GM23338 (cell line): ENCODE measurements around the gene NRCAM. TPM values are rescaled to one million over a fixed set of nuclear protein-coding genes. Genes with fewer than 3 reads are reported as not detected.

Experiments
- ATAC-seq: fragments of 200-7000 bp; cut with Tn5 transposase; 3 replicates; pipeline ENCODE4 v1.9.1; 2020
- DNase-seq: peaks from one replicate; pipeline ENCODE4 v3.0.0-alpha.2; 2015; ENCODE audit warnings: low spot score
- H2AFZ ChIP-seq: fragments of 200-600 bp; sonication (generic); 2 replicates; pipeline ENCODE4 v1.8.0; 2016; ENCODE audit warnings: antibody characterized with exemption, mild to moderate bottlenecking, moderate library complexity
- H3F3A ChIP-seq: fragments of 200-600 bp; sonication (generic); replicated peaks from 2 replicates; pipeline ENCODE4 v1.8.0; 2017; ENCODE audit warnings: antibody characterized with exemption, mixed run types, low read depth
- H3K27ac ChIP-seq: fragments of 200-600 bp; sonication (generic); 2 replicates; pipeline ENCODE4 v1.6.1; 2016; ENCODE audit warnings: low read depth
- H3K27me3 ChIP-seq: fragments of 200-600 bp; sonication (generic); 2 replicates; pipeline ENCODE4 v1.8.0; 2016; ENCODE audit warnings: mild to moderate bottlenecking, mixed run types, moderate library complexity; ENCODE audit not compliant: insufficient read depth
- H3K36me3 ChIP-seq: fragments of 200-600 bp; sonication (generic); 2 replicates; pipeline ENCODE4 v1.8.0; 2016; ENCODE audit warnings: mild to moderate bottlenecking; ENCODE audit not compliant: insufficient read depth
- H3K4me1 ChIP-seq: fragments of 200-600 bp; sonication (generic); 2 replicates; pipeline ENCODE4 v1.8.0; 2016; ENCODE audit warnings: mild to moderate bottlenecking, moderate library complexity; ENCODE audit not compliant: insufficient read depth
- H3K4me2 ChIP-seq: fragments of 200-600 bp; sonication (generic); 2 replicates; pipeline ENCODE4 v1.7.1; 2017; ENCODE audit warnings: mixed run types
- H3K4me3 ChIP-seq: fragments of 200-600 bp; sonication (generic); 2 replicates; pipeline ENCODE4 v1.6.1; 2016; ENCODE audit warnings: mixed run types
- H3K79me2 ChIP-seq: fragments of 200-600 bp; sonication (generic); replicated peaks from 2 replicates; pipeline ENCODE4 v1.8.0; 2017; ENCODE audit warnings: mild to moderate bottlenecking; ENCODE audit not compliant: insufficient read depth
- H3K9me2 ChIP-seq: fragments of 200-600 bp; sonication (generic); 2 replicates; pipeline ENCODE4 v1.8.0; 2017; ENCODE audit not compliant: insufficient read depth
- H4K20me1 ChIP-seq: fragments of 200-600 bp; sonication (generic); replicated peaks from 2 replicates; pipeline ENCODE4 v1.8.0; 2017; ENCODE audit warnings: mild to moderate bottlenecking; ENCODE audit not compliant: insufficient read depth
- H3K27ac Mint-ChIP-seq: 2 replicates; pipeline ENCODE4 v1.8.0; 2020; ENCODE audit warnings: inconsistent platforms, mild to moderate bottlenecking, moderate library complexity, mixed read lengths
- H3K27me3 Mint-ChIP-seq: 3 replicates; pipeline ENCODE4 v1.8.0; 2022; ENCODE audit warnings: low read depth, mild to moderate bottlenecking, moderate library complexity, mixed read lengths, inconsistent platforms; ENCODE audit not compliant: insufficient read depth, poor library complexity
- H3K36me3 Mint-ChIP-seq: 3 replicates; pipeline ENCODE4 v1.8.0; 2021; ENCODE audit warnings: low read depth, mild to moderate bottlenecking, inconsistent platforms, moderate library complexity, mixed read lengths
- H3K4me1 Mint-ChIP-seq: 3 replicates; pipeline ENCODE4 v1.8.0; 2020; ENCODE audit warnings: mild to moderate bottlenecking, inconsistent platforms, mixed read lengths
- H3K4me3 Mint-ChIP-seq: 3 replicates; pipeline ENCODE4 v1.8.0; 2021; ENCODE audit warnings: moderate library complexity, mild to moderate bottlenecking, inconsistent platforms, mixed read lengths
- H3K9me3 Mint-ChIP-seq: 3 replicates; pipeline ENCODE4 v1.8.0; 2020; ENCODE audit warnings: moderate library complexity, mild to moderate bottlenecking, inconsistent platforms, mixed read lengths
- CREB1 ChIP-seq: fragments of 250-450 bp; sonication (Bioruptor Pico); IDR thresholded peaks from 2 replicates; pipeline ENCODE4 v1.5.0; 2020; ENCODE audit warnings: low read depth, mild to moderate bottlenecking, moderate library complexity
- CTCF ChIP-seq, 2 experiments: fragments of 200-600 bp in 1 of 2; sonication (generic) in 1 of 2; conservative IDR thresholded peaks; 2 replicates each; pipeline versions ENCODE4 v1.5.1 to v1.6.1; 2016 to 2017; ENCODE audit warnings: antibody characterized with exemption in 2 of 2, low read depth in 2 of 2, mild to moderate bottlenecking in 2 of 2, moderate library complexity in 1 of 2
- ETS1 ChIP-seq: IDR thresholded peaks from 2 replicates; pipeline ENCODE4 v1.6.1; 2016; ENCODE audit warnings: antibody characterized with exemption
- JUNB ChIP-seq: IDR thresholded peaks from one replicate; pipeline ENCODE4 v1.6.1; 2016; ENCODE audit warnings: antibody characterized with exemption; ENCODE audit not compliant: unreplicated experiment
- NANOG ChIP-seq: IDR thresholded peaks from 2 replicates; pipeline ENCODE4 v1.6.1; 2016; ENCODE audit warnings: antibody characterized with exemption, borderline replicate concordance
- POLR2AphosphoS5 ChIP-seq: IDR thresholded peaks from 2 replicates; pipeline ENCODE4 v1.6.1; 2016; ENCODE audit warnings: antibody characterized with exemption, low read depth
- REST ChIP-seq: IDR thresholded peaks from one replicate; pipeline ENCODE4 v1.6.1; 2018; ENCODE audit warnings: antibody characterized with exemption; ENCODE audit not compliant: unreplicated experiment
- ZNF114 ChIP-seq: fragments of 250-450 bp; sonication (Bioruptor Pico); IDR thresholded peaks from 2 replicates; pipeline ENCODE4 v1.5.0; 2020; ENCODE audit warnings: mild to moderate bottlenecking, moderate library complexity
- ZNF331 ChIP-seq: fragments of 250-450 bp; sonication (Bioruptor Pico); IDR thresholded peaks from 2 replicates; pipeline ENCODE4 v1.5.0; 2020; ENCODE audit warnings: low read depth, mild to moderate bottlenecking, moderate library complexity
- polyA plus RNA-seq: library from polyadenylated mRNA; unstranded; fragments of >200 nt; fragmentation: Nextera tagmentation; extraction: Ambion mirVana; gene quantifications from 2 replicates; pipeline ENCODE4 v1.2.1, GENCODE V29; 2016
- total RNA-seq: library from RNA; depleted of rRNA; stranded (reverse); fragments of >200 nt; shearing (Covaris generic); gene quantifications from 2 replicates; pipeline ENCODE4 v1.2.3, GENCODE V29; 2014

The NRCAM gene
- total and polyA plus RNA-seq, 2 experiments from 2014 or later = 2.5 to 6.8 TPM

- TF ChIP-seq CTCF (conservative IDR thresholded peaks at IDR 0.05; ENCODE audit: low read depth in 2 of 2) (no peak), REST (no peak), NANOG (no peak)
These were observed 147.3 kb downstream of the NRCAM start (continued) for GRCh38 chr7:108308903-108309302.

- Histone ChIP-seq H3K27me3 (no peaks in the 10 kb centered on the region), H3F3A (no peaks in the 10 kb centered on the region), H3K27ac (no peak overlapping the region), H4K20me1 (no peaks in the 10 kb centered on the region), H3K36me3 (no peaks in the 10 kb centered on the region), H3K4me3 (no peak overlapping the region), H3K9me2 (no peaks in the 10 kb centered on the region), H3K4me1 (peaks cover 17% of the 10 kb centered on the region), H3K79me2 (no peaks in the 10 kb centered on the region), H2AFZ (no peak overlapping the region), H3K4me2 (no peak overlapping the region)
- Mint-ChIP-seq H3K4me1 (peaks cover 26% of the 10 kb centered on the region), H3K27ac (no peak overlapping the region), H3K27me3 (no peaks in the 10 kb centered on the region), H3K36me3 (no peaks in the 10 kb centered on the region), H3K4me3 (no peak overlapping the region), H3K9me3 (no peaks in the 10 kb centered on the region)
- no peak for DNase-seq
- ATAC-seq = no peak
- no peak for TF ChIP-seq REST
- TF ChIP-seq JUNB = no peak
- TF ChIP-seq ZNF331 (CRISPR knock-in tag) = no peak
- no peak for TF ChIP-seq CREB1 (CRISPR knock-in tag)
- no peak for TF ChIP-seq ZNF114 (CRISPR knock-in tag)
- no peak for TF ChIP-seq ETS1
- TF ChIP-seq POLR2AphosphoS5 = no peak
These were observed 148.0 kb downstream of the NRCAM start for GRCh38 chr7:108308276-108308675.
